Astrocyte (in vitro differentiated cells and primary cell): Measurements from ENCODE around the gene SERPINE1.

Experiments
- EZH2 ChIP-seq: IDR thresholded peaks from 2 replicates; pipeline ENCODE4 v1.6.1; 2012; ENCODE audit warnings: mild to moderate bottlenecking, low read length, inconsistent platforms; ENCODE audit not compliant: insufficient read depth
- TF ChIP-seq, protein P1 (sequence below): IDR thresholded peaks from 2 replicates; pipeline ENCODE4 v1.5.1; 2011; ENCODE audit warnings: low read depth, mild to moderate bottlenecking, inconsistent platforms, low read length, moderate library complexity; ENCODE audit not compliant: insufficient read depth

DNA sequence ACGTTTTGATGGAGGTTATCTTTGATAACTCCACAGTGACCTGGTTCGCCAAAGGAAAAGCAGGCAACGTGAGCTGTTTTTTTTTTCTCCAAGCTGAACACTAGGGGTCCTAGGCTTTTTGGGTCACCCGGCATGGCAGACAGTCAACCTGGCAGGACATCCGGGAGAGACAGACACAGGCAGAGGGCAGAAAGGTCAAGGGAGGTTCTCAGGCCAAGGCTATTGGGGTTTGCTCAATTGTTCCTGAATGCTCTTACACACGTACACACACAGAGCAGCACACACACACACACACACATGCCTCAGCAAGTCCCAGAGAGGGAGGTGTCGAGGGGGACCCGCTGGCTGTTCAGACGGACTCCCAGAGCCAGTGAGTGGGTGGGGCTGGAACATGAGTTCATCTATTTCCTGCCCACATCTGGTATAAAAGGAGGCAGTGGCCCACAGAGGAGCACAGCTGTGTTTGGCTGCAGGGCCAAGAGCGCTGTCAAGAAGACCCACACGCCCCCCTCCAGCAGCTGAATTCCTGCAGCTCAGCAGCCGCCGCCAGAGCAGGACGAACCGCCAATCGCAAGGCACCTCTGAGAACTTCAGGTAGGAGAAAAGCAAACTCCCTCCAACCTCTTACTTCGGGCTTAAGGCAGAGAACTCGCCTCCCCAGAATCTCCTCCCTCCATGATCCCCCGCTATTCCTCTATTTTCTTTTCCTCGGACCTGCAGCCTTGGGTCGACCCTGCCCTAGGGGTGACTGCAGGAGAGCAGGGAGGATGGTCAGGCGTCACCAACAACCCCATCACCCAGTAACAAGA is at the start of gene SERPINE1:
- TF ChIP-seq, protein P1, sequence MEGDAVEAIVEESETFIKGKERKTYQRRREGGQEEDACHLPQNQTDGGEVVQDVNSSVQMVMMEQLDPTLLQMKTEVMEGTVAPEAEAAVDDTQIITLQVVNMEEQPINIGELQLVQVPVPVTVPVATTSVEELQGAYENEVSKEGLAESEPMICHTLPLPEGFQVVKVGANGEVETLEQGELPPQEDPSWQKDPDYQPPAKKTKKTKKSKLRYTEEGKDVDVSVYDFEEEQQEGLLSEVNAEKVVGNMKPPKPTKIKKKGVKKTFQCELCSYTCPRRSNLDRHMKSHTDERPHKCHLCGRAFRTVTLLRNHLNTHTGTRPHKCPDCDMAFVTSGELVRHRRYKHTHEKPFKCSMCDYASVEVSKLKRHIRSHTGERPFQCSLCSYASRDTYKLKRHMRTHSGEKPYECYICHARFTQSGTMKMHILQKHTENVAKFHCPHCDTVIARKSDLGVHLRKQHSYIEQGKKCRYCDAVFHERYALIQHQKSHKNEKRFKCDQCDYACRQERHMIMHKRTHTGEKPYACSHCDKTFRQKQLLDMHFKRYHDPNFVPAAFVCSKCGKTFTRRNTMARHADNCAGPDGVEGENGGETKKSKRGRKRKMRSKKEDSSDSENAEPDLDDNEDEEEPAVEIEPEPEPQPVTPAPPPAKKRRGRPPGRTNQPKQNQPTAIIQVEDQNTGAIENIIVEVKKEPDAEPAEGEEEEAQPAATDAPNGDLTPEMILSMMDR: peak; percentile 36
- no peak for TF ChIP-seq EZH2
